DMS114 treated with DMSO at 0.1 percent for 48 hours (cell line): ENCODE data around the gene COPE.

Experiments used
- DNase-seq: peaks from one replicate; lab custom pipeline; 2025; ENCODE audit not compliant: unreplicated experiment; lab: John Stamatoyannopoulos, UW

The COPE gene

DNA sequence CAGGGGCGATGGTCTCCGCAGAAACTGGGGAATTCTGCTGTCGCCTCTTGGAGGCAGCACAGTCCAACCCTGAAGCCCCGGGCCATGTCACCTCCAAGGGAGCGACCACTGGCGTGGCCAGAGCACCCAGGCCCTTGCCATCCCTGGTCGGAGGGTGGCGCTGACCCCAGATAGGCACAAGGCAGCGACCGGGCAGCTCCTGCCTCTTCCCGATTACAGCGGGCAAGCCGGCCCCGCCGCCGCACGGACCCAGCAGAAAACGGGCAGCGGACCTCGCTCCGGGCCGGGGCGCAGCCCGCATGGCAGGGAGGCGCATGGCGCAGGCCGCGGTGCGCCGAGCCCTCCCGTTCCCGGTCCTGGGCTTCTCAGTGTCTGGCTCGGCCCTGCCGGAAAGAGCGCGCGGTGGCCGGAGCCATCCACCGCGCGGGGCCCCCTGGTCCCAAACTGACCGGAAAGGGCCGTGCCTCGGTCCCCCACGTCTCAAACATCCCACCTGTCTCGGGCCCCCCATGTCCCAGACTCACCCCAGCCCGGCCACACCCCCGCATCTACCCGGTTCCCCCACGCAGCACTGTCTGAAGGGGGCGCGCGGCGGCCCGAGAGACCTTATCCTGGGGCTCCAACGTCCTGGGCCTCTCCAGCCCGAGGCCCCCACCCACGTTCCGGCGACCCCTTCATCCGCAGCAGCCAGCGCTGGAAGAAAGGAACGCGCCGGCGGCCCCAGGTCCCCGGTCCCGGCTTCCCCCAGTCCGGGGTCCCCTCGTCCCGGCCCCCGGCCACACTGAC lies 24.0 kb downstream of the COPE start:
- no peak for DNase-seq

DNA sequence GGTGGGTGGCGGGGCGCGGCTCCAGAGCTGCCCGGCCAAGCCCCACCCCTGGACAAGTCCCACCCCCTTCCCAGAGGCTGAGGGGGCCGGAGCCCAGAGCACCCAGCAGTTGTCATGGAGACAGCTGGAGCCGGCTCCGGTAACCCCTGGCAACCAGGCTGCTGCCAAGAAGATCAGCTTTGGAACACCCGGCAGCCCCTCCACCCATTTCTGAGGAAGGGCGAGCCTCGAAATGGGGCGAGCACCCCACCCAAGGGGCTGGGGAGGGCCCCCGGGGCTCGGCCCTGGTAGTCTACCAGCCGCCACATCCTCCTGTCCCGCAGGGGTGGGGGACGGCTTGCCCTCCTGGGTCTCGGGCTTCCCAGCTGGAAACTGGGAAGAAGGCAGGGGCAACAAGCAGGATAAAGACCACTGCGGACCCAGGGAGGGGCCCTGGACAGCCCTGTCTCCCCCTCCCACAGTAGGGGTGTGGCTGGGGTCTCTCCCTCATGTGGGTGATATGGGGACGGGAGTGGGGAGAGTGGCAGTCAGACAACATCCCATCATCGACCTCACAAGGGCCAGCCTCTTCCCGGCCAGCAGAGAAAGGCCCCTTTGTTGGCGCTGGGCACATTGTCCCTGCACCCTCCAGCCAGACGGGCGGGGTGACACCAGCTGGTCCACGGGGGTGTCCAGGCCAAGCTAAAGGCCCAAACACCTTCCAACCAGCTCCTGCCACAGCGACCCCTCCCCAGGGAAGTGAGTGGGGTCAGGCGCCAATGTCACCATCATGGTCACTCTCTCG lies 24.7 kb downstream of the COPE start:
- no peak for DNase-seq

DNA sequence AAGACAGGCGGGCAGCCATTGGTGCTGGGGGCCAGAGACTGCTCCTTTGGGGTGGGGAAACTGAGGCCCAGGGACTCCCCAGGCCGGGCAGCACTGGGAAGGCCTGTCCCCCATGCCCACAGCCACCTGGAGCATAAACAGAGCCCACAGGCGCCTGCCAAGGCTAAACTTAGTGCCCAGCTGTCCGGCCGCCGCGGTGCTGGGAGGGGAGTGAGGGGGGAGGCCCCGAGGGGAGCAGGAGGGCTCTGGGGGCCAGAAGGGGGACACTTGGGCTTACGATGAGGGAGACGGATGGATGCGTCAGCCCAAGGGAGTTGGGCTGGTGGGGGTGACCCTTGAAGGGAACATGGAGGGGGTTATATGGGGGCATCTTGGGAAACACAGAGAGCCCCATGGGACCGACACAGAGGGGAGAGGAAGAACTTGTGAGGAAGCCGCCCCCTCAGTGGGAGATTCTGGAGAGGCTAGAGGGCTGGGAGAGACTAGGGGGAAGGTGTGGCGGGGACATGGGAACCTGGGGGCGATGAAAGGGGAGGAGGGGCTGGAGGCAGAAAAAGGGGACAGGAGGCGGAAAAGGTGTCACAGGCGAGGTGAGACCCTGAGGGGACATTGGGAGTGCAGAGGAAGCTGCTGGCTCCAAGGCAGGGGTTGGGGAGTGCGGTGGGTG lies 25.5 kb downstream of the COPE start:
- DNase-seq: no peak

DNA sequence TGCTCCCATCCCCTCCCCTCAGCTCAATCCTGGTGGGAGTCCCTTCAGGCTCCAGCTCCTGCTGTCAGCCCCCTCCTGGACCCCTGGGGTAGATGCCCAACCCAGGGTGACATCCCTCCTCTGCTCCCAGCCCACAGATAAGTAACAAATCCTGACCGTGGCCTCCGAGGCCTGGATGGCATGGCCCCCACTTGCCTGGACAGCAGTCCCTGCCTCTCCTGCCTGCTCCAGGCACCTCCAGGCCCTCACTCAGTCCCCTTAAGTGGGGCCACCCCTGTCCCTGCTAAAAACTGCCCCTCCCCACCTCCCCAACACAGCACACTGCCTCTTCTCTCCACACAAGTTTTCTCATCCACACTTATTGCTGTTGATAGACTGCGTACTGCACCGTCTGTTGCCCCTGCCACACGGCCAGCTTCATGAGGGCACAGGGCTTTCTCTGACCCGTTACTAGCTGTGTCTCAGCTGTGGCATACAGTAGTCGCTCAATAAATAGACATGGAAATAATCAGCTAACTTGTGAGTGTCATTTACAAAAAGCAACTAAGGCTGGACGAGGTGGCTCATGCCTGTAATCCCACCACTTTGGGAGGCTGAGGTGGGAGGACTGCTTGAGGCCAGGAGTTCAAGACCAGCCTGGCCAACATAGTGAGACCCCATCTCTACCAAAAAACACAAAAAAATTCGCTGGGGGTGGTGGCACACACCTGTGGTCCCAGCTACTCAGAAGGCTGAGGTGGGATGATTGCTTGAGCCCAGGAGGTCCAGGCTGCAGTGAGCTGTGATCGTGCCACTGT lies 29.0 kb downstream of the COPE start:
- no peak for DNase-seq

DNA sequence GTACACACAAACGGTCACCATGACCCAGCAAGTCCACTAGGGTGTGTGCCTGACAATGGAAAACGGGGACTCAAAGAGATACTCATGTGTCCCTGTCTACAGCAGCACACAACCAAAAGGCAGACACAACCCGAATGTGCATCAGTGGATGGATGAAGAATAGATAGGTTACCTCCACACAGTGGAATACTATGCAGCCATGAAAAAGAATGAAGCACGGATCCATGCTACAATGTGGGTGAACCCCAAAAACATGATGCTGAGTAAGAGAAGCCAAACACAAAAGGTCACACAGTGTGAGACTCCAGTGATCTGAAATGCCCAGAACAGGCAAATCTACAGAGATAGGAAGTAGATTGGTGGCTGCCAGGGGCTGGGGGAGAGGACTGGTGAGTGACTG lies 32.2 kb downstream of the COPE start:
- DNase-seq: no peak

DNA sequence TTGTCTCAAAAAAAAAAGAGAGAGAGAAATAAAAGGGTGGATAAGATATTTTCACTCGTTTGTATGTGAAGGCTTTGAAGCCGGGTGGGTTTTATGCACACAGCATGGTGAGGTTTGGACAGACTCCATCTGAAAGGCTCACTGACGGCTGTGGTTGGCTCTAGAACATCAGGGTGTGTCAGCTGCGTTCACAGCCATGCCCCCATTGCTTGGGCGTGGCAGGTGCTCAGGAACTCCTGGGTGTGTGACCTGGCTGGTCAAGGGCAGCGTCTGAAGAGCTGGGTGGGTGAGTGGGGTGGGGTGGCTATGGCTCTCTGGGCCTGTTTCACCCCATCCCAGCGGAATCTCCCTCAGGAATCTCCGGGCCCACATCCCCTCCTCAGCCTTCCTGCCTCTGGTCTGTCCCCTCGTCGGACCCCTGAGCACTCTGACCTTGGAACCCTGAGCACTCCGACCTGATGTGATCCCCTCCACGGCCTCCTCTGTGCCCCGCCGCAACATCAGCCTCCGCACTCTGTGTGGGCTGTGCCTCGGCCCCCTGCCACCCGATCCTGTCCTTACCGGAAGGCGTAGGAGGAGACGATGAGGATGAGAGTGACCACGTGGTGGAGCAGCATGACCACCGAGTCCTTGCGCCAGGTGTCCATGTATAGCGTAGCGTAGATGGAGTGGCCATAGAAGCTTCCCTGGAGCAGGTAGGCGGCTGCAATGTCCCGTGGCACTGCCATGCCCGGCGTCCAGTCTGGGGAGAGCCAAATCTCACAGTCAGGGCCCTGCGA lies 35.5 kb downstream of the COPE start:
- no peak for DNase-seq

DNA sequence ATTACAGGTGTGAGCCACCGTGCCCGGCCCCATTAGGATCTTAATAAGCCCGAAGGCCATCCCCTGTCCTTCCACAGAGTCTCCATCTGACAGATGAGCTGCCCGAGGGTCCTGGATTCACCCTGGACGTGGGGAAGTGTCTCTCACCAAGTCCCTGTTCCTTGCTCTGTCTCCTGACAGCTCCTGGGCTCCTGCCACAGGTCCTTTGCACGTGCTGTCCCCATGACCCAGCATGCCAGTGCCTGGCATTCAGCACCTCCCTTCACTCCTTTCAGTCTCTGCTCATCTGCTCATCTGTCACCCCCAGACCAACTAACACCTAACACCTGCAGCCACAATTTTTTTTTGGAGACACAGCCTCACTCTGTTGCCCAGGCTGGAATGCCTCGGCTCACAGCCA lies 37.7 kb downstream of the COPE start:
- no peak for DNase-seq

DNA sequence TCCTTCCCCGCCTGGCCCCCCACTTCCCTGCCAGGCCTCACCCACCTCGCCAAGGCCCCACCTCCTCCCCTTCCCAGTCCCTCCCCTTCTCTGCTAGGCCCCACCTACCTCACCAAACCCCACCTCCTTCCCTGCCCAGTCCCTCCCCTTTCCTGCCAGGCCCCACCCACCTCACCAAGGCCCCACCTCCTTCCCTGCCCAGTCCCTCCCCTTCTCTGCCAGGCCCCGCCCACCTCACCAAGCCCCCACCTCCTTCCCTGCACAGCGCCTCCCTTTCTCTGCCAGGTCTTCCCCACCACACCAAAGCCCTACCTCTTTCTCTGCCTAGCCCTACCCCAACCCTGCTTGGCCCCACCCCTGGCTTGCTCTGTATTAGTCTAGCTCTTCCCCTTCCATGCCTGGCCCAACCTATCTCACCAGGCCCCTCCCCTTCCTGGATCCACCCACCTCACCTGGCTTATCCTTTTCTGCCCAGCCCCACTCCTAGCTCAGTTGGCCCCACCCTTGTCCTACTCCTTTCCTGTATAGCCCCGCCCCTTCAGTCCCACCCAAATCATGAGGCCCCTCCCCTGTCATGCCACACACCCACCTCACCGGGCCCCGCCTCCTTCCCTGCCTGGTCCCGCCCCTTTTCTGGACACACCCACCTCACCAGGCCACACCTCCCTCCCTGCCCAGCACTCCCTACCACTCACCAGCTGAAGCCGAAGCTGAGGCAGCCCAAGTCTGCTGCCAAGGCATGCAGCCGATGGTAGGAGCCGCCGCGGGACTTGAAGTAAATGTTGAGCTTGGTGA lies 39.4 kb downstream of the COPE start:
- no peak for DNase-seq

DNA sequence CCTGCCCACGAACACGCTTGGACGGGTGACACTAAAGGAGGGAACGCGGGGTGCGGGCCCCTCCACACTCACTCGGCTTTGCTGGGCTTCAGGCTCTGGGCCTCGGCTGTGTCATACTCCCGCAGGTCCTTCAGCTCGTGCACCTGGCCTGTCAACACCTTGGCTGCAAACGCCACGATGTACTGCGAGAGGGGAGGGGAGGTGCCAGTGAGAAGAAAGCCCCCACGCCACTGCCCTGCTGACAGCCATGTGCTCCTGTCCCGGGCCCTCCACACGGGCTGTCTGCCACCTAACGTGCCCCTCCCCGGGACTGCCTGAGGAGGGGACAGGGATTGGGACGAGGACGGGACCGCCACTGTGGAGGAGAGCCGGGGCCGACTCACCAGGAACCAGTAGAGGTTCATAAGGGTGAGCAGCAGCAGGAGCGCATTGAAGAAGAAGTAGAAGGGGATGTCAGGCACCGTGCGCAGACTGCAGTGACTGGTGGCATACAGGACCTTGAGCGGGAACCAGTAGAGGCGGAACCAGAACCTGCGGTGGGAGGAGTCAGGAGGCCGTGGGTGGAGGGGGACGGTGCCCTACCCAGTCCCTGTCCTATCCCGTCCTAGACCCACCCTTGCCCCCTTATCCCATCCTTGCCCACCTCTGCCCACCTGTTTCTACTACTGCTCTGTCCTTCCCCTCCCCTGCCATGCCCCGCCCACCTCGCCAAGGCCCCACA lies 40.2 kb downstream of the COPE start:
- no peak for DNase-seq

DNA sequence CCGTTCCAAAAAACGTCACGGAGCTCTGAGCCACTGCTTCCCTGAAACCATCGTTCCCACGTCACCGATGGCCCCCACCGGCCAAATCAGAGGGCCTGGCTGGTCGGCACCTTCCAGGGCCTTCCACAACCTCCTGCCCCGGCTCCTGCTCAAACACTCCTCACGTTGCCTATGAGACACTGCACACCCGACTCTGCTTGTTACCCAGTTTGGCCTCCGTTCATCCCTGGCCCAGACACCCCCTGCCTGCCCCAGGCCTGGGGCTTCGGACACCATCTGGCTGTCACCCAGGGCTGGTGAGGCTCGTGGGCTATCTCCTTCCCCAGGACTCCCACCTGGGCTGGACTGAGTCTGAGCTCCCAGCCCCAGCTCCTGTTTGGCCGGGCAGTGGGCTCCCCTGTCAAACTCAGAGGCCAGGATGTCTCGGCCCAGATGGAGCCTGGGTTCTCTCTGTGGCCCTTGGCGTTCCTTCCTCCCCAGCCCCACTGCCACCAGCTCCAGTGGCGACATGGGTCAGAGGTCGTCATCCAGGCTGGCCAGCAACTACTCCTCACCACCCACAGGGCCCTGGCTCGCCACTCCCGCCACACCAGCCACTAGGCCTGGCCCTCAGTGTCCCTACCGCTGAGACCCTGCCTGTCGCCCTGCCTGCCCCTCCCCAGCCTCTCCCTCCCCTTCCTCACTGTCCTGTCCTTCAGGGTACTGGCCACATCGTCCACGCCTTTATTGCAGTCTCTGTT lies 41.0 kb downstream of the COPE start:
- DNase-seq: no peak

DNA sequence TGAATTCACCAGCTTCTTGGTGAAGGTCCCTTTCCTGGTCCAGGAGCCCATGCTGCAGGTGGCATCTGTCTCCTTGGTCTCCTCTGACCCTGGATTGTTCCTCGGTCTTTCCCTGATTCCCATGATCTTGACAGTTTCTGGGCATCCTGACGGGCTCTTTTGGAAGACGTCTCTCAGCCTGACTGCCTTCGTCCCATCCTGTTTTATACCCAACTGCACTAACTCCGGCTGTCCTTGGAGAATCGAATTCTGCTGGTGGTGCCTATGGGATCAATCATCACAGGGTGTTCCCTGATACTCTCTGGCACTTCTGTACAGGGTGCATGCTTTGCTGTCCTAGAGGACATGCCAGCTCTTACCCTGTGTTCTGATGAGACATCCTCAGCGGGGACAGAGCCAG lies 42.3 kb downstream of the COPE start:
- DNase-seq: no peak

DNA sequence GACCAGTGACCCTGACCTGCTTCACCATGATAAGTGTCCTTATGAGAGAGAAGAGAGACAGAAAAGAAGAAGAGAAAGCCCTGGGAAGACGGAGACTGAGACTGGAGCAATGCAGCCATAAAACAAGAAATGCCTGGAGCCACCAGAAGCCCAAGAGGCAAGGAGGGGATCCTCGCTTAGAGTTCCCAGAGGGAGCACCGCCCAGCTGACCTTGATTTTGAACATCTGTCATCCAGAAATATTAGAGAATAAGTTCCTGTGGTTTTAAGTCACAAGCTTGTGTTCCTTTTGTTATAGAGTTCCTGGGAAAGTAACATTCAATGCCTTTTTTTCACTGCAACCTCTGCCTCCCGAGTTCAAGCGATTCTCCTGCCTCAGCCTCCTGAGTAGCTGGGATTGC lies 43.5 kb downstream of the COPE start:
- no peak for DNase-seq

DNA sequence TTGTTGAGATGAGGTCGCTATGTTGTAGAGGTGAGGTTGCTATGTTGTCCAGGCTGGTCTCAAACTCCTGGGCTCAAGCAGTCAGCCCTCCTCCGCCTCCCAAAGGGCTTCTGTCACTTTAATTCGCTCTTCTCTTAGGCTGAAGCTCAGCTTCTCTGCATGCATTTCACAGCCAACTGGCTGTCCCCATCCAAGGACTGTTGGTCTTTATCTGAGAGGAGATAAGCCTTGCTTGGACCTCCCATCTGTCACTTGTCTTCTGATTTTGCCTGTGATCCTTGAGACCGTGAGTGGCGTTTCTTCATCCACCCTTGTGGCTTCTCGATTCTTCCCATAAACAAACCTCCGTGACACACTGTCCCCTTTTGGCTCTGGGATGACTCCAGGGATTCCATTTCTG lies 47.6 kb downstream of the COPE start:
- no peak for DNase-seq

DNA sequence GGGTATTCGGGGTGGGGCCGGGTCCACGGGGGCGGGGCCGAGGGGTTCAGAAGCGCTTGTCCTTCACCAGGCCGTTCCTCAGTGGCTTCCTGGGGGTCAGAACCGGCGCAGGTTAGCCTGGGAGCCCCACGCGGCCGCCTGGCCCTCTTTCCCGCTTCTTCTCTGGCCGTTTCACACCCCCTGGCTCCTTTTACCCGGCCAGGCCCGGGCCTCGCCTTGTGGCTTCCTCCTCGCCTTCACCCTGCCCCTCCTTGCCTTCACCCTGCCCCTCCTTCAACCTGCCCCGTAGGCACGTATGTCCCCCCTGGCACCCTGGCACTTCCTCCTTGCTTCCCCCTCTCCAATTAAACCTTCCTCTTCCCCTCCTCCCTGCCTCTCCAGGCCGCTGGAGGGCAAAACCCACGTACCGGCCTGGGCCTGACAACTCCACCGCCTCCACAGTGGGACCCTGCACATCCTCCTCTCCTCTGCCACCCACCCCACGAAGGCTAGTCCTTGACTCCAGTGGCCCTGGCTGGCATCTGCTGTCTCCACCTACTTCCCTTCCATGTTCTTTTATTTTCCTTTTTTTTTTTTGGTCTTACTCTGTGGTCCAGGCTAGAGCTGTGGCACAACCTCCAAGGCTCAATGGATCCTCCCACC lies 48.5 kb downstream of the COPE start:
- DNase-seq: no peak

DNA sequence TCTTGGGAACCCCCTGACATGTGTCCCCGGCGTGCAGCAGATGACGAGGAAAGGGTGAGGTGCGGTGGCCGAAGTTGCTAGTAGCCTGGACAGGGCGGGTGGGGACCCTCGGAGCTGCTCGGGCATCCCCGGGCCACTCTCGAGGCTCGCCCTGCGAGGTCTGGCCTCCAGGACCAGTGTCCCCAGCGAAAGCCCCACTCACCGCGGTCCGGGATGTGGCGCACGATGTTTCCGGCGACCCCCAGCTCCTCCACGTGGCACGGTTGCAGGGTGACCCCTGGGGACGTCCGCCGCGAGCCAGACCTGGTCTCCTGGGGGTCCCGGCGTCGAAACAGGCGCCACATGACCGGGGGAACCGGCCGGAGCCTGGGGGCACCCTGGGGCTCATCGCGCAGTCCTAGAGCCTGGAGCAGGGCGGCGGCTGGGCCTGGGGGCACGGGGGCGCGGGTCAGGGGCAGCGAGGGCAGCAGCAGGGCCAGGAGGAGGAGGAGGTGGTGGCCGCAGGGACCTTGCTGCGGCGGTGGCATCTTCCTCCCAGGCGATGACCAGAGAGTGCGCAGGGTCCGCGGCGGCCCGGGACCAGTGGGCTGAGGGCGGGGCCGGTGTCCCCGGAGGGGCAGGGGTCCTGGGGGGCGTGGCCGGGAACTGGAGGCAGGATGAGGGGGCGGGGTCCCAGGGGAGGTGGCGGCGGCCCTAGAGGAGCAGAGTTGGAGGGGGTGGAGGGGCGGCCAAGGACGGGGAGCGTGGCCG lies 49.2 kb downstream of the COPE start:
- DNase-seq: no peak

DNA sequence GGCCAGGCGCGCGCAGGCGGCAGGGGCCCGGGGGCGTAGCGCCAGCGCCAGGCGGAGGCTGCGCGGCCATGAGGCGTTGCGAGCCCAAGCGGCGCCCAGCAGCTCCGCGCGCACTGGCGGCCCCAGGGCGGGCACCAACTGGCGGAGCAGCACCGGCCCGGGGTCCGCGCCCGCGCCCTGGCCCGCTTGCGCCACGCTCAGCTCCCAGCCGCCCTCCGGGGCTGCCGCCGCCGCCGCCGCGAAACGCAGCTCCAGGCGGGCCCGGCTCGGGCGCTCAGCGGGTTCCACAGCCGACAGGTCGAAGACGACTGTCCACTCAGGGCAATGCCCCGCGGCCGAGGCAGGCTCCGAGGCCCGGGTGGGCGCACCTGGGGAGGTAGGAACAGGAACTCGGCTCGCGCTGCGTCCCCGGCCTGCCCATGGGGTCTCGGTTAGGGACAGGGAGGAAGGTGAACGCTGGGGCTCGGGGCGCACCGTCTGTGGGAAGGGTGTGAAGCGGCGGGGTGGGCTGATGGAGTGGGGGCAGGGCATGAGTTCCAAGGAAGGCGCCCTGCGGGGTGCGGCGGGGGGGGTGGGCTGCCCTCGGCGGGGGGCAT lies 50.1 kb downstream of the COPE start:
- no peak for DNase-seq
